ENCODE results near the gene DPP9. TPM values are rescaled to one million over a fixed set of nuclear protein-coding genes. Genes with fewer than 3 reads are reported as not detected.

Gene DPP9
- total and polyA plus RNA-seq, 2 of the 8 experiments (the other 6 are each of a cell fraction or from before 2014, with no cell fraction given): 11.6 to 40.7 TPM

GRCh38 chr19:4690361-4690760 lies 33.3 kb downstream of the DPP9 start:
- H3K14ac ChIP-seq (ENCODE audit: insufficient read length): no peak overlapping the region
- H3K9ac ChIP-seq (replicated peaks in 1 of 4; ENCODE audit: extremely low read depth in 1 of 4, low read depth in 3 of 4, low read length in 3 of 4): no peak overlapping the region
- no peaks in the 10 kb centered on the region for H3K4me1 ChIP-seq (replicated peaks in 1 of 4; ENCODE audit: control insufficient read depth in 3 of 4, insufficient read depth in 4 of 4, low read length in 3 of 4)
- no peak overlapping the region for H2BK5ac ChIP-seq (ENCODE audit: low read depth, low read length)
- FAIRE-seq (no peak), DNase-seq (ENCODE audit: low read depth in 1 of 2, low spot score in 2 of 2) (no peak)
- H3K23ac ChIP-seq (ENCODE audit: insufficient read length): no peak overlapping the region
- H4K8ac ChIP-seq (ENCODE audit: extremely low read depth, insufficient read depth, low read length): no peak overlapping the region; the same call in 1 of the 2 replicates
- H3K9me3 ChIP-seq (ENCODE audit: insufficient read depth in 2 of 2, low read depth in 1 of 2, low read length in 1 of 2): no peaks in the 10 kb centered on the region
- no peaks in the 10 kb centered on the region for H3K79me1 ChIP-seq (ENCODE audit: low read depth, low read length)
- H2AFZ ChIP-seq (ENCODE audit: low read length): no peak overlapping the region
- no peaks in the 10 kb centered on the region for H3K79me2 ChIP-seq (ENCODE audit: control insufficient read depth in 1 of 2, insufficient read depth in 2 of 2, low read length in 2 of 2)
- H3K18ac ChIP-seq (ENCODE audit: extremely low read depth, low read length): no peak overlapping the region
- H2AK5ac ChIP-seq (ENCODE audit: low read depth, low read length): no peak overlapping the region
- no peak overlapping the region for H3K56ac ChIP-seq (replicated peaks; ENCODE audit: insufficient read length, low read depth, low read length)
- H3K4ac ChIP-seq (replicated peaks; ENCODE audit: insufficient read length, low read depth, low read length): no peak overlapping the region
- no peaks in the 10 kb centered on the region for H3K23me2 ChIP-seq (ENCODE audit: low read depth, low read length)
- no peak overlapping the region for H4K91ac ChIP-seq (replicated peaks; ENCODE audit: insufficient read length, low read length)
- no peak overlapping the region for H3K27ac ChIP-seq (ENCODE audit: low read depth, low read length)
- H3K4me2 ChIP-seq (ENCODE audit: insufficient read depth in 1 of 2, low read depth in 2 of 2, low read length in 2 of 2): no peak overlapping the region
- H2BK120ac ChIP-seq (replicated peaks; ENCODE audit: low read depth, low read length): no peak overlapping the region
- 88% methylated on average over 13 of the region's 13 CpGs; no CpG with 5 or more reads in 1 of the 2 experiments for WGBS, 2 experiments (ENCODE audit: extremely low coverage in 1 of 2, insufficient coverage in 1 of 2, insufficient read length in 1 of 2, insufficient replicate concordance in 2 of 2, low coverage in 1 of 2, low lambda C conversion rate in 2 of 2, missing lambda C conversion rate in 1 of 2)
- CTCF ChIA-PET (ENCODE audit: partially characterized antibody): no interaction called here
- no peak overlapping the region for H3K4me3 ChIP-seq (ENCODE audit: extremely low read depth in 1 of 4, insufficient read depth in 2 of 4, low read depth in 3 of 4, low read length in 4 of 4)
- H4K20me1 ChIP-seq (replicated peaks in 1 of 2; ENCODE audit: control insufficient read depth in 1 of 2, insufficient read depth in 2 of 2, low read length in 2 of 2): peaks cover 2 to 10% of the 10 kb centered on the region in 2 experiments
- POLR2A ChIA-PET (ENCODE audit: partially characterized antibody): interaction anchor here (0.8 to 1.8 kb wide), 4 partner anchors 10 to 113 kb away, joined by 3 to 6 read pairs (median 3); no protein-coding TSS in a partner anchor
- no peaks in the 10 kb centered on the region for H3K27me3 ChIP-seq (replicated peaks in 1 of 4; ENCODE audit: control insufficient read depth in 3 of 4, extremely low read depth in 1 of 4, insufficient read depth in 3 of 4, low read length in 3 of 4)
- no peak overlapping the region for H4K5ac ChIP-seq (ENCODE audit: insufficient read length, low read depth, low read length)
- no peak overlapping the region for H2BK12ac ChIP-seq (ENCODE audit: low read depth, low read length)
- H2BK20ac ChIP-seq (ENCODE audit: low read length): no peak overlapping the region
- peaks cover 10 to 48% (median 33%) of the 10 kb centered on the region in 4 experiments; a peak in 7 of 8 replicates for H3K36me3 ChIP-seq (ENCODE audit: control insufficient read depth in 2 of 4, insufficient read depth in 4 of 4, low read length in 3 of 4)
- H2BK15ac ChIP-seq (ENCODE audit: low read length): no peak overlapping the region
- TF ChIP-seq POLR2A (IDR thresholded peaks at IDR 0.05; ENCODE audit: control extremely low read depth in 1 of 2, low read depth in 2 of 2, low read length in 2 of 2) (no peak), RFX5 (IDR thresholded peaks at IDR 0.05; ENCODE audit: borderline replicate concordance, low read depth, low read length) (no peak), RAD21 (IDR thresholded peaks at IDR 0.05 in 1 of 2, conservative IDR thresholded peaks at IDR 0.05 in 1 of 2; ENCODE audit: low read depth in 2 of 2, low read length in 2 of 2) (no peak), CTBP2 (IDR thresholded peaks at IDR 0.05; ENCODE audit: borderline replicate concordance, insufficient read depth, insufficient read length, low read length) (no peak), SIX5 (IDR thresholded peaks at IDR 0.05; ENCODE audit: low read depth, low read length) (no peak), SP4 (IDR thresholded peaks at IDR 0.05; ENCODE audit: low read length) (no peak), RNF2 (IDR thresholded peaks at IDR 0.05; ENCODE audit: borderline replicate concordance, low read depth, low read length, missing control alignments, poor library complexity, severe bottlenecking) (no peak), CEBPB (IDR thresholded peaks at IDR 0.05; ENCODE audit: low read depth, low read length) (no peak), TAF7 (optimal IDR thresholded peaks at IDR 0.05; ENCODE audit: borderline replicate concordance, low read depth, low read length) (no peak), MAFK (IDR thresholded peaks at IDR 0.05; ENCODE audit: low read depth, low read length) (no peak), TAF1 (IDR thresholded peaks at IDR 0.05; ENCODE audit: low read depth, low read length) (no peak), EP300 (IDR thresholded peaks at IDR 0.05; ENCODE audit: borderline replicate concordance in 1 of 2, low read depth in 2 of 2, low read length in 2 of 2) (no peak), EZH2 (IDR thresholded peaks at IDR 0.05; ENCODE audit: low read depth, low read length, severe bottlenecking) (no peak), POU5F1 (IDR thresholded peaks at IDR 0.05; ENCODE audit: low read depth, low read length) (no peak)
